SU-DHL-6 (cell line): ENCODE data around the gene PKLR.
A peak's percentile ranks its signal among the peaks of the same experiment; 100 is the strongest.

ENCODE experiments used
- H2AFZ ChIP-seq: fragments of 200-600 bp; sonication (generic); 2 replicates; pipeline ENCODE4 v1.6.1; 2014; ENCODE audit warnings: low read depth, mild to moderate bottlenecking, moderate library complexity, mixed read lengths, antibody characterized with exemption, low read length; ENCODE audit not compliant: severe bottlenecking
- H3F3A ChIP-seq: fragments of 200-600 bp; shearing (Covaris generic); 2 replicates; pipeline ENCODE4 v1.6.0; 2016; ENCODE audit warnings: antibody characterized with exemption, mild to moderate bottlenecking; ENCODE audit not compliant: insufficient read depth
- H3K27ac ChIP-seq: fragments of 200-600 bp; sonication (generic); 2 replicates; pipeline ENCODE4 v1.5.1; 2016; ENCODE audit warnings: low read depth, mild to moderate bottlenecking, low read length, moderate library complexity, mixed read lengths
- H3K27me3 ChIP-seq: fragments of 200-600 bp; sonication (generic), shearing (Covaris generic); 2 replicates; pipeline ENCODE4 v1.6.0; 2014; ENCODE audit warnings: mild to moderate bottlenecking, low read length
- H3K36me3 ChIP-seq: fragments of 200-600 bp; sonication (generic); 2 replicates; pipeline ENCODE4 v1.6.1; 2014; ENCODE audit warnings: mild to moderate bottlenecking, low read length, mixed read lengths
- H3K4me2 ChIP-seq: fragments of 300-600, 200-600 bp; shearing (Covaris generic), sonication (generic); 2 replicates; pipeline ENCODE4 v1.6.0; 2014; ENCODE audit warnings: low read length, low read depth, mild to moderate bottlenecking; ENCODE audit not compliant: poor library complexity, severe bottlenecking
- H3K4me3 ChIP-seq: fragments of 200-600 bp; sonication (generic); 2 replicates; pipeline ENCODE4 v1.5.1; 2014; ENCODE audit warnings: antibody characterized with exemption, low read length, mild to moderate bottlenecking, mixed read lengths; ENCODE audit not compliant: insufficient read depth, poor library complexity, severe bottlenecking
- H3K79me2 ChIP-seq: fragments of 200-600 bp; sonication (generic); 2 replicates; pipeline ENCODE4 v1.6.1; 2014; ENCODE audit warnings: mild to moderate bottlenecking, low read length, moderate library complexity; ENCODE audit not compliant: insufficient read depth
- H3K9ac ChIP-seq: fragments of 200-600 bp; sonication (generic); 2 replicates; pipeline ENCODE4 v1.7.0; 2014; ENCODE audit warnings: mild to moderate bottlenecking, low read length
- H3K9me2 ChIP-seq: fragments of 200-600 bp; sonication (generic); replicated peaks from 2 replicates; pipeline ENCODE4 v1.6.1; 2014; ENCODE audit warnings: low read length; ENCODE audit not compliant: insufficient read depth
- H3K9me3 ChIP-seq: fragments of 200-600 bp; sonication (generic); 2 replicates; pipeline ENCODE4 v1.6.1; 2014; ENCODE audit warnings: low read length, mixed read lengths; ENCODE audit not compliant: insufficient read depth
- H4K20me1 ChIP-seq: fragments of 200-600 bp; sonication (generic); 2 replicates; pipeline ENCODE4 v1.6.1; 2014; ENCODE audit warnings: low read depth, mild to moderate bottlenecking, antibody characterized with exemption, low read length, moderate library complexity, mixed read lengths
- EZH2phosphoT487 ChIP-seq: fragments of 200-600 bp; sonication (generic), shearing (Covaris generic); conservative IDR thresholded peaks from 2 replicates; pipeline ENCODE4 v1.6.1; 2018; ENCODE audit warnings: mild to moderate bottlenecking, antibody characterized with exemption, low read length, moderate library complexity, mixed read lengths
- TF ChIP-seq, protein P1 (sequence below): fragments of 200-600 bp; sonication (generic); IDR thresholded peaks from one replicate; pipeline ENCODE4 v1.5.1; 2017; ENCODE audit warnings: antibody characterized with exemption, mild to moderate bottlenecking, low read length, moderate library complexity; ENCODE audit not compliant: insufficient read depth, poor library complexity, severe bottlenecking

Gene PKLR

GRCh38 chr1:155245163-155245524 is 56.1 kb downstream of the PKLR start:
- Histone ChIP-seq H3K27ac (peak overlapping the region; percentile 82), H3K36me3 (no peaks in the 10 kb centered on the region), H4K20me1 (no peaks in the 10 kb centered on the region), H3K4me3 (peak overlapping the region; percentile 51), H3K4me2 (peak overlapping the region; percentile 91), H3K9ac (peak overlapping the region; percentile 85), H2AFZ (peak overlapping the region; percentile 75), H3K9me3 (no peaks in the 10 kb centered on the region), H3K27me3 (no peaks in the 10 kb centered on the region), H3K79me2 (peaks cover 13% of the 10 kb centered on the region; the same call in 1 of the 2 replicates), H3K9me2 (no peaks in the 10 kb centered on the region), H3F3A (peaks cover 32% of the 10 kb centered on the region)
- TF ChIP-seq EZH2phosphoT487, result no peak
- TF ChIP-seq, protein P1, sequence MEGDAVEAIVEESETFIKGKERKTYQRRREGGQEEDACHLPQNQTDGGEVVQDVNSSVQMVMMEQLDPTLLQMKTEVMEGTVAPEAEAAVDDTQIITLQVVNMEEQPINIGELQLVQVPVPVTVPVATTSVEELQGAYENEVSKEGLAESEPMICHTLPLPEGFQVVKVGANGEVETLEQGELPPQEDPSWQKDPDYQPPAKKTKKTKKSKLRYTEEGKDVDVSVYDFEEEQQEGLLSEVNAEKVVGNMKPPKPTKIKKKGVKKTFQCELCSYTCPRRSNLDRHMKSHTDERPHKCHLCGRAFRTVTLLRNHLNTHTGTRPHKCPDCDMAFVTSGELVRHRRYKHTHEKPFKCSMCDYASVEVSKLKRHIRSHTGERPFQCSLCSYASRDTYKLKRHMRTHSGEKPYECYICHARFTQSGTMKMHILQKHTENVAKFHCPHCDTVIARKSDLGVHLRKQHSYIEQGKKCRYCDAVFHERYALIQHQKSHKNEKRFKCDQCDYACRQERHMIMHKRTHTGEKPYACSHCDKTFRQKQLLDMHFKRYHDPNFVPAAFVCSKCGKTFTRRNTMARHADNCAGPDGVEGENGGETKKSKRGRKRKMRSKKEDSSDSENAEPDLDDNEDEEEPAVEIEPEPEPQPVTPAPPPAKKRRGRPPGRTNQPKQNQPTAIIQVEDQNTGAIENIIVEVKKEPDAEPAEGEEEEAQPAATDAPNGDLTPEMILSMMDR, result no peak

DNA sequence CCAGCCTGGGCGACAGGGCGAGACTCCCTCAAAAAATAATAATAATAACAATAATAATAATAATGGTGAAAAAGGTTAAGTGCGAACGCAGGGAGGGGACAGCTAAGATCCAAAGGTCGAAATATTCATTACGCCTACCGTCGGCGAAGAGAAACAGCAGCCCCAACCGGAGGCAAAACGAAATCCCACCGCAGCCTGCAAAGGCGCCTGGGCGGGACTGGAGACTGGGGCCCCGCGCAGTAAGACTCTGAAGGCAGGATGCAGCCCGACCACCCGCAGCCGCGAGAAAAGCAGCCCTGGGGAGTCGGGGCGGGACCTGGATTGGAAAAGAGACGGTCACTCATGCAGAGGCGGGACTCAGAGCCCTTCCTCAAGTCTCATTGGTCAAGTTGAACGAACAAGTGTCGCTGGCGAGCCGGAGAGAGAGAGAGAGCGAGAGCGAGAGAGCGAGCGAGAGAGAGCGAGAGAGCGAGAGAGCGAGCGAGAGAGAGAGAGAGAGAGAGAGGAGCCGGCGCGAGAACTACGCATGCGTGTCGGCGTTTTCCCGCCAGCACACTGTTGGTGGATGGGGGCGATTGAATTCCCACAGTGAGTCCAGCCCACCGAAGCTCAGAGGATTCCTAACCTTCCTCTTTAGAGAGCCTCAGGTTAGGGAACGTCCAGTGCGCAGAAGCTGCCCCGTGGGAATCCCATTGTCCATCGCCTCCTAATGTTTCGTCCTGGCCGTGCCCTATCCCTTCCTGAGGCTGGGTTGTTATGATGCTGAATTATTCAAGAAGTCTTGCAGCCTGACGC is 56.7 kb downstream of the PKLR start:
- H2AFZ ChIP-seq, result peak overlapping the region; percentile 75
- TF ChIP-seq EZH2phosphoT487, result no peak
- no peaks in the 10 kb centered on the region for H3K9me3 ChIP-seq
- H3K27ac ChIP-seq, result peak overlapping the region; percentile 82
- no peaks in the 10 kb centered on the region for H3K9me2 ChIP-seq
- no peaks in the 10 kb centered on the region for H3K36me3 ChIP-seq
- H3K4me3 ChIP-seq, result peak overlapping the region; percentile 71
- peak overlapping the region; percentile 85 for H3K9ac ChIP-seq
- H3F3A ChIP-seq, result peaks cover 32% of the 10 kb centered on the region
- H3K4me2 ChIP-seq, result peak overlapping the region; percentile 91
- H3K27me3 ChIP-seq, result no peaks in the 10 kb centered on the region
- H4K20me1 ChIP-seq, result no peaks in the 10 kb centered on the region
- H3K79me2 ChIP-seq, result peaks cover 13% of the 10 kb centered on the region; the same call in 1 of the 2 replicates

GRCh38 chr1:155242805-155243358 is 58.4 kb downstream of the PKLR start:
- H3K9me3 ChIP-seq, result no peaks in the 10 kb centered on the region
- H2AFZ ChIP-seq, result no peak overlapping the region
- H3F3A ChIP-seq, result peaks cover 32% of the 10 kb centered on the region
- no peaks in the 10 kb centered on the region for H3K9me2 ChIP-seq
- H3K79me2 ChIP-seq, result peaks cover 13% of the 10 kb centered on the region; the same call in 1 of the 2 replicates
- no peaks in the 10 kb centered on the region for H4K20me1 ChIP-seq
- H3K27me3 ChIP-seq, result no peaks in the 10 kb centered on the region
- H3K9ac ChIP-seq, result peak overlapping the region; percentile 85
- H3K4me2 ChIP-seq, result peak overlapping the region; percentile 91
- H3K36me3 ChIP-seq, result no peaks in the 10 kb centered on the region
- TF ChIP-seq, protein P1, result no peak
- TF ChIP-seq EZH2phosphoT487, result no peak
- H3K4me3 ChIP-seq, result peak overlapping the region; percentile 71
- H3K27ac ChIP-seq, result peak overlapping the region; percentile 82

- H3K27ac ChIP-seq, result peak overlapping the region; percentile 59
These were observed 59.4 kb downstream of the PKLR start for GRCh38 chr1:155241841-155242264.

More at GRCh38 chr1:155241841-155242264, 59.4 kb downstream of the PKLR start:
- Histone ChIP-seq H3K9me2 (no peaks in the 10 kb centered on the region), H3K9ac (peak overlapping the region; percentile 53), H3K79me2 (peaks cover 13% of the 10 kb centered on the region; the same call in 1 of the 2 replicates), H2AFZ (no peak overlapping the region), H3K4me2 (peak overlapping the region; percentile 52), H3K4me3 (no peak overlapping the region), H3F3A (peaks cover 25% of the 10 kb centered on the region), H3K36me3 (no peaks in the 10 kb centered on the region), H3K27me3 (no peaks in the 10 kb centered on the region), H3K9me3 (no peaks in the 10 kb centered on the region), H4K20me1 (no peaks in the 10 kb centered on the region)
- TF ChIP-seq, protein P1, result no peak
- TF ChIP-seq EZH2phosphoT487, result no peak
